ENCODE results near the gene KLHL20.
"Not testable (repeated sequence)": the region's sequence is repeated elsewhere in the genome, so short reads cannot be mapped to it uniquely, and the experiment has no call there.

The KLHL20 gene

GRCh38 chr1:173688300-173688699 lies 26.5 kb upstream of the KLHL20 start:
- no peak for TF ChIP-seq CTCF (IDR thresholded peaks at IDR 0.05; ENCODE audit: insufficient read depth, low read depth, low read length, missing control alignments)
- H3K4me3 ChIP-seq (ENCODE audit: low read depth, low read length): no peak overlapping the region
- DNase-seq (ENCODE audit: low read depth): no peak

GRCh38 chr1:173693238-173693637 lies 21.5 kb upstream of the KLHL20 start:
- no peak overlapping the region for H3K4me3 ChIP-seq (ENCODE audit: low read depth, low read length)
- TF ChIP-seq CTCF (IDR thresholded peaks at IDR 0.05; ENCODE audit: insufficient read depth, low read depth, low read length, missing control alignments): no peak
- no peak for DNase-seq (ENCODE audit: low read depth)

- not testable (repeated sequence) for DNase-seq (ENCODE audit: low read depth); H3K4me3 ChIP-seq (ENCODE audit: low read depth, low read length)
Measured at GRCh38 chr1:173701299-173701698, 13.5 kb upstream of the KLHL20 start.

- no peak for DNase-seq (ENCODE audit: low read depth)
- TF ChIP-seq CTCF (IDR thresholded peaks at IDR 0.05; ENCODE audit: insufficient read depth, low read depth, low read length, missing control alignments): no peak
Measured at GRCh38 chr1:173702736-173703135, 12.0 kb upstream of the KLHL20 start.

GRCh38 chr1:173705117-173705516 lies 9.7 kb upstream of the KLHL20 start:
- no peak for DNase-seq (ENCODE audit: low read depth)
- no peak overlapping the region for H3K4me3 ChIP-seq (ENCODE audit: low read depth, low read length)
- TF ChIP-seq CTCF (IDR thresholded peaks at IDR 0.05; ENCODE audit: insufficient read depth, low read depth, low read length, missing control alignments): no peak

More at GRCh38 chr1:173702736-173703135, 12.0 kb upstream of the KLHL20 start:
- no peak overlapping the region for H3K4me3 ChIP-seq (ENCODE audit: low read depth, low read length)

GRCh38 chr1:173708787-173709186 lies 6.0 kb upstream of the KLHL20 start:
- no peak for DNase-seq (ENCODE audit: low read depth)
- no peak for TF ChIP-seq CTCF (IDR thresholded peaks at IDR 0.05; ENCODE audit: insufficient read depth, low read depth, low read length, missing control alignments)
- no peak overlapping the region for H3K4me3 ChIP-seq (ENCODE audit: low read depth, low read length)

- TF ChIP-seq CTCF (IDR thresholded peaks at IDR 0.05; ENCODE audit: insufficient read depth, low read depth, low read length, missing control alignments): no peak
- no peak for DNase-seq (ENCODE audit: low read depth)
- peak overlapping the region; percentile 80 for H3K4me3 ChIP-seq (ENCODE audit: low read depth, low read length)
Measured at GRCh38 chr1:173714441-173714758, 381 bp upstream of the KLHL20 start.

- TF ChIP-seq CTCF (IDR thresholded peaks at IDR 0.05; ENCODE audit: insufficient read depth, low read depth, low read length, missing control alignments): no peak
- no peak for DNase-seq (ENCODE audit: low read depth)
Measured at GRCh38 chr1:173715538-173715844, 710 bp downstream of the KLHL20 start.

More at GRCh38 chr1:173715538-173715844, 710 bp downstream of the KLHL20 start:
- peak overlapping the region; percentile 80 for H3K4me3 ChIP-seq (ENCODE audit: low read depth, low read length)
